GM19438 (cell line): ENCODE results near the gene DNAJB1.
"Not testable (repeated sequence)": the region's sequence is repeated elsewhere in the genome, so short reads cannot be mapped to it uniquely, and the experiment has no call there.

Experiments
- ATAC-seq: cut with Tn5 transposase; IDR thresholded peaks from one replicate; pipeline ENCODE4 v1.9.1; 2021; ENCODE audit warnings: low read depth; ENCODE audit not compliant: unreplicated experiment

The DNAJB1 gene

DNA sequence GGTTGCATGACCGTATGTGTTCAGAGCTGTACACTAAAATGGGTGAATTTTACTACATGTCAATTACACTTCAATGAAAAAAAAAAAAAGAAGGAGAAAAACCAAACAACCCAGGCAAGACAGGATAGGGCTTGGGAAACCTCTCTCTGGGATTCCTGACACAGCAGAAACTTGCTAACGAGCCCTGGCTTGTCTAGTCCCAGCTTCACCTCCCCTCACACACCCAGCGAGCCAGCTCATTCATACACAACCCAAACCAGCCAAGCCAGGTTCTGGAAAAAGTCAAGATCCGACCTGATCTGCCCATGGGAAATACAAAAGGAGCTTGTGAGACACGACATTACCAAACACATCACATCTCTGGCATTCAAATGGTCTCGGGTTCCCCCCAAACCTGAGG is 7.5 kb upstream of the DNAJB1 start:
- no peak for ATAC-seq

DNA sequence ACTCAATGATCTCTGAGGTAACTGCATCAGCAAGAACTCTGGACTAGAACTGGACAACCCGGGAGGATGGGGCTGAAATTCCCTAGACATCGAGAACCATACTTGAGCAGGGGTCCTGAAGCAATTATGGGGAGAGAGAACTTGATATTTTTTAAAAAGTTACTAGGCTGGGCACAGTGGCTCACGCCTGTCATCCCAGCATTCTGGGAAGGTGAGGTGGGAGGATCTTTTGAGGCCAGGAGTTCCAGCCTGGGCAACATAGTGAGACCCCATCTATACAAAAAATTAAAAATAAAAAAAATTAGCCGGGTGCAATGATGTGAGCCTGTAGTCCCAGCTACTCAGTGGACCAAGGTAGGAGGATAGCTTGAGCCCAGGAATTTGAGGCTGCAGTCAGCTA is 2.3 kb upstream of the DNAJB1 start:
- no peak for ATAC-seq

DNA sequence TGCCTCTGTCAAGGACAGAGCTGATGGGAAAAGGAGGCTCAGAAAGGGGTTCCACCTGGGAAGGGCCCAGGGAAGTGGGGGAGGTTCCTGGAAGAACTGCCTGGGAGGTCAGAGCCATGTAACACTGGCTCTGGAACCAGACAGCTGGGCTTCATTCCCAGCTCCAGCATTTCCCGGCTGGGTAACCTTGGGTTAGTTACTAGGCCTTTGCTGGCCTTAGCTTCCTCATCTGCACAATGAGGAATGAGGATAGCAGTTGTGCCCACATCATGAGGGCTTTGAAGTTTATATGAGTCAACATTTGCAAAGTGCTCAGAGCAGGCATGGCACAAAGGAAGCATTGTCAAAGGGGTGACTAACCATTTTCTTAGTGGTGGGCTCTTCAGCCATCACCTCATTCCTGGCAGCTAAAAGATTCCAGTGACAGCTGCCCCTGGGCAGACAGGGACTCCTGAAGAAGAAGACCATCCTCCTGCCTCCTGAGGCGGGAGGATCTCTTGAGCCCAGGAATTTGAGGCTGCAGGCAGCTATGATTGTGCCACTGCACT is 1.7 kb upstream of the DNAJB1 start:
- ATAC-seq = no peak

DNA sequence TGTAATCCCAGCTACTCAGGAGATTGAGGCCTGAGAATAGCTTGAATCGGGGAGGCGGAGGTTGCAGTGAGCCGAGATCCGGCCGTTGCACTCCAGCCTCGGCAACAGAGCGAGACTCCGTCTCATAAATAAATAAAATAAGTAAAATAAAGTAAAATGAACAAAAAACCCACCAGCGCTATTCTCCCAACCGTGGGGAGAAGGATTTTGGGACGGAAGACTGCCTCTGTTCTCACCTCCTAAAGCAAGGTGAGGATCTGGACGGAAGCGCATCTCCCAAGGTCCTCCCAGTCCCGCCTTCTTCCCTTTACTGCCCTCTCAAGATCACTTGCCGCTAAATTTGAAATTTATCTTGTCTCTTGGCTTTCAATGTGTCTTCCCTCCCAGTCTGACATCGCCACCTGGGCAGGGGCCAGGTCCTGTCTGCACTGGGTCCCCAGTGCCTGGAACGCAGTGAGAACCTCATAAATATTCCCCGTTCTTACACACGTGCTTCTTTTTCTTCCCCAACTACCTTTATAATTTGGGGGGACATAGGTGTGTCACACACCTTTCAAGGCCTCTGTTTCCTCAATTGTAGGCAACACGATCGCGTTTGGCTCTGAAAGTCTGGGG is 1.2 kb upstream of the DNAJB1 start:
- no peak for ATAC-seq

DNA sequence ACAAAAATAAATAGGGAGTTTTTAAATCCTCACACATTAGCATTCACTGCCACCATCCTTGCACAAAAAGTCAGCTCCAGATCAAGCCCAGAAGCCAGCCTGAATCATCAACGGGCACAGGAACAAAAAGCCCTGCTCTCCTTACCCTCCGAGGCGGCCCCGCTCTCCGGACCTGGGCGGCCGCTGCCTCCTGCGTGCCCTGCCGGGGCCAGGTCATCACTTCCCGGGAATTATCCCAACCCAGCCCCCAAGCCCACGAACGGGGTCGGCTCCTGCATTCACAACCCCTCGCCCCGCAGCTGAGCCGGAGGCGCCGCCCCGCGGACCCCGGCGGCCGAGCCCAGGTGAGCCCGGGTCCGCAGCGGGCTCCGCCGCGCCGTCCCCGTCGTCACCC is 754 bp downstream of the DNAJB1 start:
- no peak for ATAC-seq

DNA sequence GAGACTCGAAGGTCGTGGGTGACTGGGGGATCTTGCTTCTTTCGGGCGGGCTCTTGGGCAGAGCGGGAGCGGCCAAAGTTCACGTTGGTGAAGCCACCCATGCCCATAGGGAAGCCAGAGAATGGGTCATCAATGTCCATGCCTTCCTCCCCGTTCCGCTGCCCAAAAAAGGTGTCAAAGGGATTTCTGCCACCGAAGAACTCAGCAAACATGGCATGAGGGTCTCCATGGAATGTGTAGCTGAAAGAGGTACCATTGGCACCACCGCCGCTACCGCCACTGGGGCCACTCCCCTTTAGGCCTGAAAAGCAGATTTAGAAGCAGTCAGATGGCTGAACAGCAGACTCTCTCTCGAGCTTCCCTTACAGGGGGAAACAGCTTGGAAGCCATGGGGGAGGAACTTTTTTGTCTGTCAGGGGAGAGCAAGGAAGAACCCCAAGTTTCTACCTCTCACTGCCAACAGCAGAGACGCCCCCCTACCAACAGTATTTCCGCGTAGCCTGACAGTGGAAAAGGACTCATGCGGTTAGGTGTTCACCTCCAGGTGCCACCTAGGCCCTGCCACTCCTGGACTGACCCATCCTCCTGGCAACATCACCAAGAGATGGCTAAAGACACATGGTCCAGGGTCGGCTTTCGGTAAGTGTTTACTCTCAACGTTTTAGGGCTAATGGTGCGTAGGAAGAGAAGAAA is 1.3 kb downstream of the DNAJB1 start:
- no peak for ATAC-seq

DNA sequence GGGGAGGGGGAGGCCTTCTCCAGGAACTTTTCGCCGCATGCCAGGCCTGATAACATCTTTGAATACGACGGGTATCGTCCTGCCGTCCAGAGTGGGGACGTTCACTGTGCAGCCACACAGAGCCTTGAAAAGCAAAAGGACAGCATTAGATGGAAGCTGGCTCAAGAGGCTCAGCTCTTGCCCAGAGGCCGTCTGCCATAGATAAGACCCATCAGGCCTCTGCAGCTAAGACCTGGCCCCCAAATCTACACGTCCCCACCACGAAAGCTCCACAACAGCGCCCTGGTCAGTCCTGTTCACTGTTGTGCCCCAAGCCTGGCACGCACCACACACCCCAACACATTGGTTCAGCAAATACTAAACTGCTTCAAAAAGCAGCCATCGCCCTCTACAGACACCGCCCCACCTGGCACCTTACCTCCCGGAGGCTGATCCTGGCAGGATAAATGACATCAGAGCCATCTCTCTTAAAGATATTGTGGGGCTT is 2.1 kb downstream of the DNAJB1 start:
- ATAC-seq = no peak

DNA sequence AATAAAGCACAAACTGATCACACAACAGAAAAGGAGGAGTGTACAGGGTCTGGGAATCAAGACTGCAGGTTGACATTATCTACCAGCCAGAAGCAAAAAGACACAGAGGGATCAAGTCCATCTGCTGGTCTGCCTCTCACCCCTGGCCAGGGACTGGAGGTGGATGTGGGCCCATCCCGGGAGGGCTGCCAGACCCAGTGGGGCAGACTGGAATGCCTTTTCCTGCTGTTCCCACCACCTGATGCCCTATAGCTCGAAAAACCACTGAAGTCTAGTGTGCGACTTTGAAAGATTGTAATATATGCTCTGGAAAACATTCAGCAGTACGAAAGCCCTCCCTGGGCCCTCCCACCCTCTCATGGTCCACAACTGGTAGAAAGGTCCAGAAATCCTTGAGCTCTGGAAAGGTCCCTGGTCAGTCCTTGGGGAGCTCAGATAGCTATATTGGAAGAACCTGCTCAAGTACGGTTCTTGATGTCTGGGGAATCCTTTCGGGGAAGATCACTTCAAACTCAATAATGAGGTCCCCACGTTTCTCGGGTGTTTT is 2.6 kb downstream of the DNAJB1 start:
- ATAC-seq = no peak

DNA sequence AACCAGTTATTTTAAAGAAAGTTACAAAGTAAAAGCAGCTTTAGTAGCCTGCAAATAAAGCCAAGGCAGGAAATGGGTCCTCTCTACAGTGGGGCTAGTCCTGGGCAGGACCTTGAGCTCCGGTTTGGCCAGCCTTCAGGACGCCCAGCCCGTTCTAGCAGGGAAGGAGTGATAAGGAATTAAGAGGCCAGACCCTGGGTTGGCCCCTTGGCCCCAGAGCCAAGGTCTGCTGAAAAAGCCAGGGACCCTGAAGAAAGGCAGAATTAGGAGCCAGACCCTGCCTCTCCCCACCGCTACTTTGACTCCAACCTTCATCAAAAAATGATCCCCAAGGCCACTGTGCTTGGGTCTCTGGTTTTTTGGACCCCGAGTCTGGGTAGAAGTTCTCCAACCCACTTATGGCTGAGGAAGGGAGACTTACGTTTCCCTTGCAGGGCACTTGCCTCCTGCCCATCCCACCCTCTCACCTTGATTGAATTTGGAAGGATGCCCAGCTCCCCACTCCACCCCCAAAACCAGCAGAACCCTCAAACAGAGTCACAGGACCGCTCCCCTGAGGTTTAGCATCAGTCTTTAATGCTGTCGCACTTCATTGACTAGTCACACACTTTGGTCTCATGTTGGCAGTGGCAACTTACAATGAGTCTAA is 3.9 kb downstream of the DNAJB1 start:
- no peak for ATAC-seq

DNA sequence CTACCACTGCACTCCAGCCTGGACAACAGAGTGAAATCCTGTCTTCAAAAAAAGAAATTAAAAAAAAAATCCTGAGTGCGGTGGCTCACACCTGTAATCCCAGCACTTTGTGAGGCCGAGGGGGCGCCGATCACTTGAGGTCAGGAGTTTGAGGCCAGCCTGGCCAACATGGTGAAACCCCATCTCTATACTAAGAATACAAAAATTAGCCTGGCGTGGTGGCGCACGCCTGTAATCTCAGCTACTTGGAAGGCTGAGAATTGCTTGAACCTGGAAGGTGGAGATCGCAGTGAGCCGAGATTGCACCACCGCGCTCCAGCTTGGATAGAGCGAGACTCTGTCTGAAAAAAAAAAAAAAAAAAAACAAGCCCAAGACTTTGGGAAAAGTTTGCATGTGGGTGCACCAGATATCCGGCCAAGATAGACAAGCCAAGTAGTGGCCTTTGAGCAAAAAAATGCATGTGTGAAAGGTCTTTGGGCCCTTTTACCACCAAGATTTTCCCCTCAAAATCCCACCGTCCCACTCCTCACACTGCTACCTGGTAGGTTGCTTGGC is 5.7 kb downstream of the DNAJB1 start:
- ATAC-seq = no peak

DNA sequence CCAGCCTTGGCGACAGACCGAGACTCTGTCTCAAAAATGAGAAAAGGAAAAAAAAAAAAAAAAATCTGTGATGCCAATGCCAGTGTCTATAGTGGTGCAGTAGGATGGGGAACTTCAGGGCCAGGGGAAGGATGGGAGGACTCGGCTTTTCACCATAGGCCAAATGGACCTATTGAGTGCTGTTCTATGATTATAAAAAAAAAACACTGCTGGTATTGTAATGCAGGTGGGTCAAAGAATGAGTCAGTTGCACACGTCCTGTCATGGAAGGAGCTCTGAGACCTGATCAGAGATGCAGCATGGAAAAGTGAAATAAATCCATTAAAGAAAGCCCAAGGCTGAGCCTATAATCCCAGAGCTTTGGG is 7.0 kb downstream of the DNAJB1 start:
- no peak for ATAC-seq

DNA sequence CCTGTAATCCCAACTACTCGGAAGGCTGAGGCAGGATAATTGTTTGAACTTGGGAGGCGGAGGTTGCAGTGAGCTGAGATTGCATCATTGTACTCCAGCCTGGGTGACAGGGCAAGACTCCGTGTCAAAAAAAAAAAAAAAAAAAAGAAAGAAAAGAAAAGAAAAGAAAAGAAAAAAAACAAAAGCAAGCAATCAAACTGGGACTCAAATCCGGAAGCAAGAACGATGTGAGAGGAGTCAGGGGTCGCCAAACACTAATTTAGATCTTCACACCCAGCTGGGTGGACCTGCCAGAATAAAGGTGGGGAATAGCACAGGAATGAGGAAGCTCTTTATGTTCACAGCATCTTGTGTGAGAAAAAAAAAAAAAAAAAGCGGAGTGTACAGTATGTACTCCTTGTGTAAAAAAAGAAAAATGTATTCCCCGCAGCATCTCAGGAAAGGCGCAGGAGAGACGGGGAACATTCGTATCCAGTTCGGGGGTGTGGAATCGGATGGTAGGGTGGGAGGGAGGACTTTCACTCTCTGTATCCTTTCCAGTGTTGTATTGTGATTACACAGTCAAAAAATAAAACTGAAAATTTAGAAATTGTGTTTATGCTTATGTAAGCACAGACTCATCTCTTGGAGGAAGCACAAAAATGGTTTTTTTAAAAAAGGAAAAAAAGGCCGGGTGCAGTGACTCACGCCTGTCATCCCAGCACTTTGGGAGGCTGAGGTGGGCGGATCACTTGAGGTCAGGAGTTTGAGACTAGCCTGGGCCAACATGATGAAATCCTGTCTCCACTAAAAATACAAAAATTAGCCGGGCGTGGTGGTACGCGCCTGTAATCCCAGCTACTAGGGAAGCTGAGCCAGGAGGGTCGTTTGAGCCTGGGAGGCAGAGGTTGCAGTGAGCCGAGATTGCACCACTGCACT is 7.6 kb downstream of the DNAJB1 start:
- ATAC-seq = no peak

DNA sequence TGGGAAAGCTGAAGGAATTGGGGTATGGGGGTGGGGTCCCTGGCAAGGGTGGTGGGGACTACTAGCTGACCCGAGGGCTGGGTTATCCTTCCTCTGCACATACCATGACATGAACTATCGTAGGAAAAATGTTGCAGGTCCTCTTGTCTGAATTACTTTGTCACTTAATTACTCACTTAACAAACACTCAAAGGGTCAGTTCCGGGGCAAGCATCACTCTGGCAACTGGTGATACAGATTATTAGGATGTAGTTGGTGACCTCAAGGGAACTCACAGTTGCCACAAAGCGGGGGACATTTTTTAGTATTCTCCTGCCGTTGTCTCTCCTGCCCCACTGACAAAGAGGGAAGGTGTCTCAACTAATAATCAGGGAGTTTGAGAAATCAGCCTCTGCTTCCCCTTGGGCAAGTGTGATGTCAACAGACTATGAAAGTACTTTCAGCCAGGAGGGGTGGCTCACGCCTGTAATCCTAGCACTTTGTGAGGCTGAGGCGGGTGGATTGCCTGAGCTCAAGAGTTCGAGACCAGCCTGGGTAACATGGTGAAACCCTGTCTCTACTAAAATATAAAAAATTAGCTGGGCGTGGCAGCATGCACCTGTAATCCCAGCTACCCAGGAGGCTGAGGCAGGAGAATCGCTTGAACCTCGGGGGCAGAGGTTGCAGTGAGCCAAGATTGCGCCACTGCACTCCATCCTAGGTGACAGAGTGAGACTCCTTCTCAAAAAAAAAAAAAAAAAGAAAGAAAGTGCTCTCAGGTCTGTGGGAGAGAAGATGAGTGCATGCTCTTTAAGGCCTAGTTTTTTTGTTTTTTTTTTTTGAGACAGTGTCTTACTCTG is 10.3 kb downstream of the DNAJB1 start:
- no peak for ATAC-seq

DNA sequence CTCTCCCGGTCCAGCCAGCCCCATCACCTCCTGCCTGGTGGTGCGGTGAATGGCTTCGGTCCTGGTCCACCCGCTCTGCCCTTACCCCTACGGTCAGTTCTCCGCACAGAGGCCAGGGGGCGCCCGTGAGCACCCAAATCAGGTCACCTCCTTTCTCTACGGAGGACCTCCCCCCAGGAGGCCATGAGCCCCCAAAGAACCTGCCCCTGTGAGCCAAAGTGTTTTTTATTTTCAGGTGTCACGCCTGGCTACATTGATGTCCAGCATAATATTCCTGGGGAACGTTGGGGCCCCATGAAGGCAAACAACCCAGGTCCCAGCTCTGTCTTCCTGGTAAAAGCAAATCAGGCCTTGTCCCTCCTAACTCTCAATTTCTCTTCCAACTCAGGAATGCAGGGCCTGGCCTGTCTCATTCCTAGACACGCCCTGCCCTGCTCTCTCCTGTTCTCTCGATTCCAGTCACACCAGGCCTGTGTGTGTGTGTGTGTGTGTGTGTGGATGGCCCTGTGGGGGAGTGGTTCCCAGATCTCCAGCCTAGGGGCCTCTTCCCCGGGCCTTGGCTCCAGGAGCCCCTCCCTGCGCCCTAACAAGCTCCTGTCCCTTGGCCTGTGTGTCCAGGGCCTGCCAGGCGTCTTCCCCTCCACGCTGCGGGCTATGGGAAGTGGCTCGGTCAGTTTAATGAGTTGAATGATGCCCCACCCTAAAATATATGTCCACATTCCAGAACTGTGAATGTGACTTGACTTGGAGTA is 12.5 kb downstream of the DNAJB1 start:
- ATAC-seq = no peak

DNA sequence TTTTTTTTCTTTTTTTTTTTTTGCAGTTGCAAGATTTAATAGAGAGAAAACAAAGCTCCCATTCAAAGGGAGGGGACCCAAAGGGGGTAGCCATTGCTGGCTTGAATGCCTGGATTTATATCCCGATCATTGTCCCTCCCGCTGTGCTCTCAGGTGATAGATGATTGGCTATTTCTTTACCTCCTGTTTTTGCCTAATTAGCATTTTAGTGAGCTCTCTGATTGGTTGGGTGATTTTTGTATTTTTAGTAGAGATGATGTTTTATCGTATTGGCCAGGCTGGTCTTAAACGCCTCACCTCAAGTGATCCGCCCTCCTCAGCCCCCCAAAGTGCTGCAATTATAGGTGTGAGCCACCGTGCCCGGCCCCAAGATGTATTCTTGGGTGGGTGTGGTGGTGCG is 13.6 kb downstream of the DNAJB1 start:
- ATAC-seq = not testable (repeated sequence)

DNA sequence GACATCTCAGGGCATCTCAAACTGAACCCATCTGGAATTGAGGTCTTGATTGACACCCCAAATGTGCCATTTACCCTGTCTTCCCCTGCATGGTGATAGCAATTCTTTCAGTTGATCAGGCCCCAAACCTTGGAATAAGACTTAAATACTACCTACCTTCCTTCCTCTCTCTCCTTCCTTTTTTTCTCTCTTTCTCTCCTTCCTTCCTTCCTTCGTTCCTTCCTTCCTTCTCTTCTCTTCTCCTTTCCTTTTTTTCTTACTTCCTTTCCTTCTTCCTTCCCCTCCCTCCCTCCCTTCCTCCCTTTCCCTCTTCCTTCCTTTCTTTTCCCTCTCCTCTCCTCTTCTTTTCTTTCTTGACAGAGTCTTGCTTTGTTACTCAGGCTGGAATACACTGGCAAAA is 14.9 kb downstream of the DNAJB1 start:
- no peak for ATAC-seq

DNA sequence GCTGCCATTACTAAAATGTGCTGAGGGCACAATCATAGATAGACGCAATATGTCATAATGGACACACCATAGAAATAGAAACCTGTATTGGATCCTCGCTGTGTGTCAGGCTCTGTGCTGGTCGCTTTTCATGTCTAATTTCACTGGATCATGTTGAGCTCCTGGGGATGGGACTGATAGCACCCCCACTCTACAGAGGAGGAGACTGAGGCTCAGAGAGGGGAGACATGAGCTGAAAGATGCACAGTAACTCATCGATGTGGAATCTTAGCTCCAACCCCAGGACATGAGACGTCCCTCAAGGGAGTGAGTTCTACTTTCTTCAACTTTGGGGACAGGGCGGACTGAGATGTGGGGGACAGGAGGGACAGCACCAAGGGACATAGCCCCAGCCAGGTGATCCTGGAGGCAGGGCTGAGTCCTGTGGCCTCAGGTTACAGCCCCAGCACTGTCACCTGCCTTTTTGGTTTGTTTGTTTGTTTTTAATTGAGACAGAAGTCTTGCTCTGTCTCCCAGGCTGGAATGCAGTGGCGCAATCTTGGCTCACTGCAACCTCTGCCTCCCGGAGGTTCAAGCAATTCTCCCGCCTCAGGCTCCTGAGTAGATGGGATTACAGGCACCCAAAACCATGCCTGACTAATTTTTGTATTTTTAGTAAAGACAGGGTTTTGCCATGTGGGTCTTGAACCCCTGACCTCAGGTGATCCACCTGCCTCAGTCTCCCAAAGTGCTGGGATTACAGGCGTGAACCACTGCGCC is 15.7 kb downstream of the DNAJB1 start:
- ATAC-seq = no peak
